ENCODE measurements around the gene CENPC. TPM values are rescaled to one million over a fixed set of nuclear protein-coding genes. Genes with fewer than 3 reads are reported as not detected.

CENPC gene
- total RNA-seq, 2 donors from 2014 or later = 12.7 to 17.0 TPM

DNA sequence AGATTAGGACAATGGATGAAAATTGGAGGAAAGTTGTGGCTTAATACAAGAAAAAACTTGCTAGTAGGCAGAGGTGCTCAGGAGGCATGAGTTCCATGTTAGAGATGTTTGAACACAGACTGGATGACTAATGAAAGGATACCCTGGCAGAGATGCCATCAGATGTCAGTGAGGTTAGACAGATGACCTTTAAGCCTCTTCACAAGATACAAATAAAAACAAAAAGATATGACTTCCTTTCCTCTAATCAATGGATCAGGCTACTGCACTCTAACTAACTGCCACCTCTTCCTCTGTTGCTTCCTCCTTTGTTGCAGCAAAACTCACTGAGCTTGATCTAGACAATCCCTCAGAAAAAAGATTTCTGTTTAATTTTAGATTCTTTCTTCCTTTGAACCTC, 27.9 kb upstream of the CENPC start:
- no peak overlapping the region for H3K27ac ChIP-seq
- DNase-seq = no peak
- TF ChIP-seq, protein P1, sequence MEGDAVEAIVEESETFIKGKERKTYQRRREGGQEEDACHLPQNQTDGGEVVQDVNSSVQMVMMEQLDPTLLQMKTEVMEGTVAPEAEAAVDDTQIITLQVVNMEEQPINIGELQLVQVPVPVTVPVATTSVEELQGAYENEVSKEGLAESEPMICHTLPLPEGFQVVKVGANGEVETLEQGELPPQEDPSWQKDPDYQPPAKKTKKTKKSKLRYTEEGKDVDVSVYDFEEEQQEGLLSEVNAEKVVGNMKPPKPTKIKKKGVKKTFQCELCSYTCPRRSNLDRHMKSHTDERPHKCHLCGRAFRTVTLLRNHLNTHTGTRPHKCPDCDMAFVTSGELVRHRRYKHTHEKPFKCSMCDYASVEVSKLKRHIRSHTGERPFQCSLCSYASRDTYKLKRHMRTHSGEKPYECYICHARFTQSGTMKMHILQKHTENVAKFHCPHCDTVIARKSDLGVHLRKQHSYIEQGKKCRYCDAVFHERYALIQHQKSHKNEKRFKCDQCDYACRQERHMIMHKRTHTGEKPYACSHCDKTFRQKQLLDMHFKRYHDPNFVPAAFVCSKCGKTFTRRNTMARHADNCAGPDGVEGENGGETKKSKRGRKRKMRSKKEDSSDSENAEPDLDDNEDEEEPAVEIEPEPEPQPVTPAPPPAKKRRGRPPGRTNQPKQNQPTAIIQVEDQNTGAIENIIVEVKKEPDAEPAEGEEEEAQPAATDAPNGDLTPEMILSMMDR (IDR thresholded peaks at IDR 0.05) = no peak

DNA sequence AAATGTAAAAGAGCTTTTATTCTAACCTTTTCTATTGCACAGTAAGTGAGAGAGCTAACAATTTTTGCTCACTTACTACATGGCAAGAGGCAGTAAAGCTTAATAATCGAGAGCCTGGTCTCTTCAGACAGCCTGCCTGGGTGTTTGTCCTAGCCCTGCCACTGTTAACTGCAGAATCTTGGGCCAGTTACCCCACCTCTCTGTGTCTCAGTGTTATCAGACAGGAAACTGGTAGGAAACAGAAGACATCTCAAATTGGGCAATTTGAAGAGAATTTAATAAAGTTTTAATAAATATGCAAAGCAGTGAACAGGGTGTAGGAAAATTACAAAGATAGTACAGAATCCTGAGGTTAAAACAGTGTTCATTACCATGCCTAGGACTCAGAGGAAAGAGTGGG, 26.7 kb upstream of the CENPC start:
- Histone ChIP-seq H3K9ac (ENCODE audit: low read depth in 2 of 2, low read length in 2 of 2) (no peak overlapping the region), H3K27ac (no peak overlapping the region), H3K9me3 (no peaks in the 10 kb centered on the region), H3K4me1 (no peaks in the 10 kb centered on the region), H3K27me3 (no peaks in the 10 kb centered on the region), H3K36me3 (no peaks in the 10 kb centered on the region), H3K4me3 (no peak overlapping the region)
- DNase-seq = no peak
- TF ChIP-seq, protein P1 (IDR thresholded peaks at IDR 0.05) = no peak
- intact Hi-C loops (cut with DNase I) = no loop called here

More for the DNA sequence above, 27.9 kb upstream of the CENPC start:
- H3K4me3 ChIP-seq = no peak overlapping the region
- no peaks in the 10 kb centered on the region for H3K9me3 ChIP-seq
- intact Hi-C loops (cut with DNase I) = no loop called here
- H3K27me3 ChIP-seq = no peaks in the 10 kb centered on the region
- H3K9ac ChIP-seq (ENCODE audit: low read depth in 2 of 2, low read length in 2 of 2) = no peak overlapping the region
- H3K36me3 ChIP-seq = no peaks in the 10 kb centered on the region
- H3K4me1 ChIP-seq = no peaks in the 10 kb centered on the region

DNA sequence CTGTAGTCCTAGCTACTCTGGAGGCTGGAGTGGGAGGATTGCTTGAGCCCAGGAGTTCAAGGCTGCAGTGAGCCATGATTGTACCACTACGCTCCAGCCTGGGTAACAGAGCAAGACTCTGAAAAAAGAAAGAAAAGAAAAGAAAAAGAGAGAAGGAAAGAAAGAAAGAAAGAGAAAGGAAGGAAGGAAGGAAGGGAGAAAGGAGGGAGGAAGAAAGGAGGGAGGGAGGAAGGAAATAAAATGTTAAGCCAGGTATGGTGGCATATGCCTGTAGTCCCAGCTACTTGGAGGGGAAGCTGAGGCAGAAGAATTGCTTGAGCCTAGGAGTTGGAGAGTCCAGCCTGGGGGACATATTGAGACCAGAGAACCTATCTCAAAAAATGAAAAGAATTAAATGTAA, 25.2 kb upstream of the CENPC start:
- Histone ChIP-seq H3K27me3 (no peaks in the 10 kb centered on the region), H3K27ac (no peak overlapping the region), H3K4me3 (no peak overlapping the region), H3K9me3 (no peaks in the 10 kb centered on the region), H3K4me1 (no peaks in the 10 kb centered on the region), H3K9ac (ENCODE audit: low read depth in 2 of 2, low read length in 2 of 2) (no peak overlapping the region), H3K36me3 (no peaks in the 10 kb centered on the region)
- TF ChIP-seq, protein P1 (IDR thresholded peaks at IDR 0.05) = no peak
- no peak for DNase-seq
- intact Hi-C loops (cut with DNase I) = no loop called here

DNA sequence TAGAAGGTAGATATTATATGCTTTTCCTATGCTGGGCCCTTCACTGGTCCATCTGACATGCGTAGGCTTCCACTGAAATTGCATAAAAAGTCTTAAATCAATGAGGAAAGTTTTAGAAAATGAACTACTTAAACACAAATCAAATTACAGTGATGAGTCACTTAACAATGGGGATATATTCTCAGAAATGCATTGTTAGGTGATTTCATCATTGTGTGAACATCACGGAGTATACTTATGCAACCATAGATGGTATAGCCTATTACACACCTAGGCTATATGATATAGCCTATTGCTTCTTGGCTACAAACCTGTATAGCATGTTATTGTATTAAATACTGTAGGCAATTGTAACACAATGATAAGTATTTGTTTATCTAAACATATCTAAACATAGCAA, 23.5 kb upstream of the CENPC start:
- no peak for DNase-seq
- no peaks in the 10 kb centered on the region for H3K36me3 ChIP-seq
- TF ChIP-seq, protein P1 (IDR thresholded peaks at IDR 0.05) = no peak
- no peak overlapping the region for H3K4me3 ChIP-seq
- no peak overlapping the region for H3K9ac ChIP-seq (ENCODE audit: low read depth in 2 of 2, low read length in 2 of 2)
- H3K9me3 ChIP-seq = no peaks in the 10 kb centered on the region
- H3K27me3 ChIP-seq = no peaks in the 10 kb centered on the region
- intact Hi-C loops (cut with DNase I) = no loop called here
- H3K4me1 ChIP-seq = no peaks in the 10 kb centered on the region
- no peak overlapping the region for H3K27ac ChIP-seq

DNA sequence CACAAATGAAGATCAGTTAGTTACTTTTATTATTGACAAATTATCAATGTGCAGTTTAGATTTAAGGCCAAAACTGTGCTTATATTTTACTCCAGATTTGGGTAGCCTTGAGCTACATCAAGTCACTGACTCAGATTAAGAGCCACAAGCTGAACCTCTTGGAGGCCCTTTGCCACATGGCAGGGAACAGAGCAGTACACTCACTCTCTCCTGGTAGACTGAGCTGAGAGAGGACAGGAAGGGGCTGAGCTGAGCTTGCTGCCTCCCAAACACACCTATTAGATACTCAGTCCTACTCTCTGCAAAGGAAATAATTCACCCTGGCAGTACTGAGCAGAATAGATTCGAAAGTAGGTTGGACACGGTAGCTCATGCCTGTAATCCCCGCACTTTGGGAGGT, 21.0 kb upstream of the CENPC start:
- no peak for DNase-seq
- Histone ChIP-seq H3K4me3 (no peak overlapping the region), H3K4me1 (no peaks in the 10 kb centered on the region), H3K36me3 (no peaks in the 10 kb centered on the region), H3K27ac (no peak overlapping the region), H3K27me3 (no peaks in the 10 kb centered on the region), H3K9ac (ENCODE audit: low read depth in 2 of 2, low read length in 2 of 2) (no peak overlapping the region), H3K9me3 (no peaks in the 10 kb centered on the region)
- TF ChIP-seq, protein P1 (IDR thresholded peaks at IDR 0.05) = no peak
- intact Hi-C loops (cut with DNase I) = no loop called here

DNA sequence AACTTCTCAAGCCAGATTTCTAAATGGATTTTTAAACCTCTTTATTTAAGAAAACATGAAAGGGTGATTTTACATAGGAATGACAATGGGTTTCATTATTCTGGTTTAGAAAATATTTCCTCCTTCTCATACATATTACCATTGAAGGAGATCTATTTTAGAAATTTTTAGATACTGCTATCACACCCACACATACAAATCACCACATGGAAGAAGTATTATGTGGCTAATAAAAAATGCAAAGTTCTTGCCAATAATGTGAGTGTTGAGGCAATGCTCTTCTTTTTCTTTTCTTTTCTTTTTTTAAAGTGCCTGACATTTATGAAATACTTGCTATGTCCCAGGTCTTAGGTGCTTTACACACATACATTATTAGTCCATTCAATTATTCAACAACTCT, 20.0 kb upstream of the CENPC start:
- intact Hi-C loops (cut with DNase I) = no loop called here
- DNase-seq = no peak
- TF ChIP-seq, protein P1 (IDR thresholded peaks at IDR 0.05) = no peak
- Histone ChIP-seq H3K27me3 (no peaks in the 10 kb centered on the region), H3K4me1 (no peaks in the 10 kb centered on the region), H3K4me3 (no peak overlapping the region), H3K9ac (ENCODE audit: low read depth in 2 of 2, low read length in 2 of 2) (no peak overlapping the region), H3K27ac (no peak overlapping the region), H3K36me3 (no peaks in the 10 kb centered on the region), H3K9me3 (no peaks in the 10 kb centered on the region)
